GM19043 (cell line): Measurements from ENCODE around the gene PKMYT1.

ENCODE experiments used
- ATAC-seq: cut with Tn5 transposase; IDR thresholded peaks from one replicate; pipeline ENCODE4 v1.9.1; 2021; ENCODE audit warnings: low read depth; ENCODE audit not compliant: unreplicated experiment

PKMYT1 gene

GRCh38 chr16:2980227-2981176 lies at the start of gene PKMYT1:
TSS of gene PKMYT1 (minus strand) at chr16:2980446. CDS start at chr16:2979657, 789 bp downstream.
- ATAC-seq, result peak; percentile 76

- ATAC-seq, result no peak
Measured at GRCh38 chr16:3029491-3030221, 49.4 kb upstream of the PKMYT1 start.

DNA sequence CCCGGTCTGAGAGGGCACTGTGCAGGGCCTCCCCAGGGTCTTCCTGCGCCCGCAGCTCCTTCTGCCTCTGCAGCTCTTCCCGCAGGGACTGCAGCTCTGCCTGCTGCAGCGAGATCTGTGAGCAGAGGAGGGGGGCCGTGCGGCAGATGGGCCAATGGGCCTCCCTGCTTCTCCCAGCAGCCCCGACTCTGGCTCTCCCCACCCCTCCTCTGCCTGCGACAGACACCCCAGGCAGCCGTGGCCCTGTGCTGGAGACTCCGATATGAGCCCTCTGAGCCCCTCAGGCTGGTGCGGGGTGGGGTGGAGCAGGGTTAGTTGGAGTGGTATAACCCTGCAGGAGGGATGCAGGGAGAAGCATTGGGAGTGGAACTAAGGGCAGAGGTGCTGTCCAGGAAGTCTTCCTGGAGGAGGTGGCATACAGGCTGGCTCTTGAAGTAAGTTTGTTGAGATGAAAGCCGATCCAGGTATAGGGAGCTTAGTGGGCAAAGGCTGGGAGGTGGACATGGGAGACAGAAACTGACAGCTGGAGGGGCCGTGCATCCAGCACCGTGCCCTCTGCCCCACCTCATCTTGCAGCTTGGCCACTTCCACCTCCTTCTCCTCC lies 48.6 kb upstream of the PKMYT1 start:
- no peak for ATAC-seq

DNA sequence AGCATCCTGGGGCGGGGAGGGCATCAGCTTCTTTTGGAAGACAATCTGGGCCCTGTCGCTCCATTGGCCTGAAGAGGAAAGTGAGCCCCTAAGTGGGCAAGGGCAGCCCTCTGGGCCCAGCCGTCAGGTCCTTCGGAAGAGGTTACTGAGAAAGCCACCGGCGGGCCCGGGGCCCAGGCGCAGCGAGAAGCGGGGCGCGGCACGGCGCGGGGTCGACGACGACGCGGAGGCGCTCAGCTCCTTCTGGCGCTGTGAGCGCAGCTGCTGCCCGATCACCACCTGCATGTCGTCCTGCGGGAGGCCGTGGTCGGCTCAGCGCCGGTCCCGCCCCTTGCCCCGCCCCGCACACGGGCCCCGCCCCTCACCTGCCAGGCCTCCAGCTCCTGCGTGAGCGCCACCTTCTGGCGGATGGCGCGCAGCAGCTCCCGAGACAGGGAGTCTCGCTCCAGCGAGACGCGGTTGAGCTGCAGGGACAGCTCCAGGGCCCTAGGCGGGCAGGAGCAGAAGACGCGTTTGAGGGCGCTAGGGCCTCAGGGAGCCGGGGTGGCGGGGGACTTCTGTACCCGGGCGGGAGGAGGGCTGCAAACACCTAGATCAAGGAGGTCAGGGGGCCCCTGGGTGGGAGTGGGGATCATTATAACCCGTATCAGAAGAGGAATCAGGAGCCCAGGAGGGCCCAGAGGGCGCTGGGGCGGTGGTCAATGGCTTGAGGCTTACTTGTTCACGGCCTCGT lies 47.9 kb upstream of the PKMYT1 start:
- ATAC-seq, result no peak

- ATAC-seq, result no peak
Measured at GRCh38 chr16:3027489-3027795, 47.2 kb upstream of the PKMYT1 start.

DNA sequence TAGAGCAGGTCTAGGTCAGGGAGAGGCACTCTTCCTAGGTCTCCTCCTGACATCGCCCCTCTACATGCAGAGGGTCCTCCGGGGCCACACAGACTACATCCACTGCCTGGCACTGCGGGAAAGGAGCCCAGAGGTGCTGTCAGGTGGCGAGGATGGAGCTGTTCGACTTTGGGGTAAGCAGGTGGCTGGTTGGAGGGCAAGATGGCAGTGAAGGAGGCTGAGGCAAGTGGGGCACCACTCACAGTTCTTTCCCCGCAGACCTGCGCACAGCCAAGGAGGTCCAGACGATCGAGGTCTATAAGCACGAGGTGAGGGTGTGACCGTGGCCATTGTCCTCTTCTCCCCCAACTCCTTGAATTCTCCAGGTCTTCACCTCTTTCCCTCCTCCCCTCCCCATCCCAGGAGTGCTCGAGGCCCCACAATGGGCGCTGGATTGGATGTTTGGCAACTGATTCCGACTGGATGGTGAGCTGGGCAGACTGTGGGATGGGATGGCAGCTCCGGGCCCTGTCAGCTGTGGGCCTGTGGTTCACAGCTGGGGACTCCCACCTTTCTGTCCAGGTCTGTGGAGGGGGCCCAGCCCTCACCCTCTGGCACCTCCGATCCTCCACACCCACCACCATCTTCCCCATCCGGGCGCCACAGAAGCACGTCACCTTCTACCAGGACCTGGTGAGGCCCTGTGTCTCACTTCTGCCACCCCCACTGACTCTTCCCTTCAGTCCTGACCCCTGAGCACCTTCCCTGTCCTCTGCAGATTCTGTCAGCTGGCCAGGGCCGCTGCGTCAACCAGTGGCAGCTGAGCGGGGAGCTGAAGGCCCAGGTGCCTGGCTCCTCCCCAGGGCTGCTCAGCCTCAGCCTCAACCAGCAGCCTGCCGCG lies 46.6 kb upstream of the PKMYT1 start:
- ATAC-seq, result no peak

- no peak for ATAC-seq
Measured at GRCh38 chr16:3026003-3026378, 45.7 kb upstream of the PKMYT1 start.

DNA sequence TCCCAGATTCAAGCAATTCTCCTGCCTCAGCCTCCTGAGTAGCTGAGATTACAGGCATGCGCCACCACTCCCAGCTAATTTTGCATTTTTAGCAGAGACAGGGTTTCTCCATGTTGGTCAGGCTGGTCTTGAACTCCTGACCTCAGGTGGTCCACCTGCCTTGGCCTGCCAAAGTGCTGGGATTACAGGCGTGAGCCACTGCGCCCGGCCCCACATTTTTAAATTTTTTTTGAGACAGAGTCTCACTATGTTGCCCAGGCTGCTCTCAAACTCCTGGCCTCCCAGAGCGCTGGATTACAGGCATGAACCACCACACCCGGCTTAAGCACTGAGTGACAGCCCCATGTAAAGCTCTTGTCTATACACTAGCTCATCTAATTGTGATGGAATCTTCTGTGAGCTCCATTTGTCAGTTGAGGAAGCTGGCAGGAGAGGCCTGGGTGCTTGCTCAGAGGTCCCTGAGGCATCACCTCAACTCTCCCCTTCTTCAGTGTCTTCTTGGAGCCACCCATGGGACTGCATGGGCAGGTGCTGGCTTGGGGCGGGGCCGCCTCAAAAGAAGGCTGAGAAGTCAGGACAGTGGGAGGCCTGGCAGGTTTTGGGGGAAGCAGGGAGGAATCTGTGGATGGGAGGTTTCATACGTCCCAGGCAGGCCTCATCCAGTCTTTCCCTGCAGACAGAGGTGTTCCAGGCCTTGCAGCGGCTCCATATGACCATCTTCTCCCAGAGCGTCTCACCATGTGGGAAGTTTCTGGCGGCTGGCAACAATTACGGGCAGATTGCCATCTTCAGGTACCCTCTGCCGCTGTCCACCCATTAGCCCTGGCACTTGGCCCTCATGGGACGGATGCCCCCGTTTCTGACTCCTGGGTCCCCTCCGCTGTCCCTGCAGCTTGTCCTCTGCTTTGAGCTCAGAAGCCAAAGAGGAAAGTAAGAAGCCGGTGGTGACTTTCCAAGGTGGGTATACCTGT lies 45.1 kb upstream of the PKMYT1 start:
- no peak for ATAC-seq

- peak; percentile 76 for ATAC-seq
Measured at GRCh38 chr16:3023669-3024478, 43.6 kb upstream of the PKMYT1 start, which contains the start of the genes HCFC1R1 and THOC6. TSS of gene HCFC1R1 (minus strand) at chr16:3023942. CDS start at chr16:3023941, 1 bp downstream. TSS of gene THOC6 (plus strand) at chr16:3024035. CDS start at chr16:3024327, 292 bp downstream.

GRCh38 chr16:3023415-3023668 lies 43.1 kb upstream of the PKMYT1 start:
- ATAC-seq, result no peak

DNA sequence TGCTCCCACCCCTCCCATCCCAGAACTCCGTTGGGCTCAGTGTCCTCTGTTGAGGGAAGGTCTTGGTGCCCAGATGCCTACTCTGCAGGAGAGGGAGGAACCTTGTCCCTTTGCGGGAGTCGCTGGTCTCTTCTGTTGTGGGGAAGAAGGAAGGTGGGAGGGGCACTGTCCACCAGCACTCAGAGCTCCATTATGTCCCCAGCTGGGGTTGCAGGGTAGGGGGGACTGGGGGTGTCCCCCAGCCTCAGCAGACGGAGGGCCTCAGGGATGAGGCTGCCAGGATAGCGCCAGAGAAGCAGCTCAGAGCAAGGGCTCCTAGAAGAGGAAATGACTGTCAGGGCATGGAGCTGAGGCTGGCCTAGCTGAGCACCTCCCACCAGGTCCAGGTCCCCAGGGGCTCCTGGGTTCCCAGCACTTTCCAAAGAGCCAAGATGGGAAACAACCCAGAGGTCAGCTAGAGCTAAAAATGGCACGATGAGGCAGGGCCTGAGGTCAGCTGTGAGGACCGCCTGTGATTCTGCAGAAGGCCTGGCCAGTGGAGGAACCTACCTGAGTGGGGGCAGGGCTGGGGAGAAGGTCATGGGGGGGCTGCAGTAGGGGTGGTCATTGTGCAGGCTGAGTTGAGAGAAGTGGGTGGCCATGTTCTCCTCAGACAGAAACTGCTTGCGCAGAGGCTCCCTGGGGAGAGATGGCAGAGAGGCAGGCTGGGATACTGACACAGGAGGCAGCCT lies 42.6 kb upstream of the PKMYT1 start:
- ATAC-seq, result no peak

DNA sequence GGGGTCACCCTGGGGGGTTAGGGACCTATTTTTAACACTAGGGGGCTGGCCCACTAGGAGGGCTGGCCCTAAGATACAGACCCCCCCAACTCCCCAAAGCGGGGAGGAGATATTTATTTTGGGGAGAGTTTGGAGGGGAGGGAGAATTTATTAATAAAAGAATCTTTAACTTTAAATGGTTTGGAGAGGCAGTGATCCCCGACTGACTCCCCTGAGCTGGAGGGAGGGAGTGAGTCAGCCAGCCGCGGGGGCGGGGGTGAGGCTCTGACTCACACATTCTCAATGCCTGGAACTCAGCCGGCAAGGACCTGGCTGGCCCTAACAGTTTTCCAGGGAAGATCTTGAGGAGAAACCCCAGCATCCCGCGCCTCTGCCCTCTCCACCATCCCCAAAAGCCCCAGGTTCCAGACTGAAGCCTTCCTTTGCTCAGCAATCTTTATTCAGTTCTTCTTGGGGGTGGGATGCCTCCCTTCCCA lies 42.0 kb upstream of the PKMYT1 start:
- ATAC-seq, result no peak

GRCh38 chr16:3021449-3022207 lies 41.4 kb upstream of the PKMYT1 start:
- no peak for ATAC-seq

GRCh38 chr16:3020604-3021448 lies 40.6 kb upstream of the PKMYT1 start:
- no peak for ATAC-seq

- no peak for ATAC-seq
Measured at GRCh38 chr16:3020247-3020603, 40.0 kb upstream of the PKMYT1 start, which contains the start of gene TNFRSF12A. TSS of gene TNFRSF12A (plus strand) at chr16:3020368. CDS start at chr16:3020398, 30 bp downstream.
